Stomach (tissue), 4 donors: ENCODE data around the gene TPT1.

Experiments
- CTCF ChIP-seq, 7 experiments: fragments of 450-650 bp in 4 of 7; fragments of 200-600 bp in 3 of 7; sonication (generic) in 3 of 7; IDR thresholded peaks; one replicate each; pipeline ENCODE4 v1.5.1; 2016 to 2019; ENCODE audit warnings: antibody characterized with exemption in 7 of 7, control low read depth in 2 of 7, mild to moderate bottlenecking in 1 of 7
- POLR2A ChIP-seq, 4 donors: fragments of 450-650 bp; IDR thresholded peaks; one replicate each; pipeline ENCODE4 v1.6.1; 2016; ENCODE audit warnings: antibody characterized with exemption in 4 of 4, control low read depth in 2 of 4, mild to moderate bottlenecking in 1 of 4, moderate library complexity in 1 of 4

- TF ChIP-seq CTCF (IDR thresholded peaks at IDR 0.05), result no peak
- no peak for TF ChIP-seq POLR2A (IDR thresholded peaks at IDR 0.05)
Measured at GRCh38 chr13:45300190-45300985, 40.6 kb downstream of the TPT1 start.
